NCI-H2029 (cell line): Measurements from ENCODE around the gene LRRC75B.
"Not testable (repeated sequence)": the region's sequence is repeated elsewhere in the genome, so short reads cannot be mapped to it uniquely, and the experiment has no call there.

Source experiments
- DNase-seq: peaks from one replicate; lab custom pipeline; 2025; lab: John Stamatoyannopoulos, UW

Gene LRRC75B, protein sequence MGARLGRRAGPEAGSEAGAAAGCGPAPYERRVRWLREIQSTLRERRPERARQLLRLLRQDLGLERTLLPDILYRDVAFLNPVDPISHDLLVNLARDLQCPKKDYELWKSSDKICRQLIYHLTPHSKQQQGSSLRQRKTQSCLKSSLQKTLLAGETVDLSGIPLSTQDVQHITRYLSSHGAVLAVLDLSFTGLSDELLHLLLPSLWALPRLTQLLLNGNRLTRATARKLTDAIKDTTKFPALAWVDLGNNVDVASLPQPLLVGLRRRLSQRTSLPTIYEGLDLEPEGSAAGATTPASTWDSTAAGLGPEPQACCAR

DNA sequence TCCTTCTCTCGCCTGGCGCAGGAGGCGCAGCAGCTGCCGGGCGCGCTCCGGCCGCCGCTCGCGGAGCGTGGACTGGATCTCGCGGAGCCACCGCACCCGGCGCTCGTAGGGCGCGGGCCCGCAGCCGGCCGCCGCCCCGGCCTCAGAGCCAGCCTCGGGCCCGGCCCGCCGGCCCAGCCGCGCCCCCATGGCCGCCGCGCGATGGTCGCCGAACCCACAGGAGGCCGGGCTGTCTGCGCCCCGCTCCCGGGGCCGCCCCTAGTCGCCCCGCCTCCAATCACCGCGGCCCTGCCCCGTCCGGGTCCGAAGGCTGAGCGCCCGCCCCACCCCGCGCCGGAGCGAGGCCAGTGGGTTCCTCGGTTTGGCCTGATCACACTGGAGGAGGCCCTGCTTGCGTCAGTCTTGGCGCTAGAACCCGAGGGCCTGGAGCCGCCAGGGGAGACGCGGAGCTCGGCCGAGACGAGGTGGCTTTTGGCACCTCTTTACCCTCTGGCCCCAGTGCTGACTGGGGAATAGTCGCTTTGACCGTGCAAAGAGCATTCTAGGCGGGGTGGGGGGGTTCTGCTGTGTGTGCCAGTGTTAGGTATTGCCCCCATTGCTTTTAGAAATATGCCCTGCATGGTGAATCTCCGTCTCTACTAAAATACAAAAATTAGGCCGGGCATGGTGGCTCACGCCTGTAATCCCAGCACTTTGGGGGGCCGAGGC is at the start of gene LRRC75B:
LRRC75B (minus strand) TSS at position 223 of the 708 bp plus-strand sequence; CDS start at position 189, 34 bp downstream.
- peak; percentile 27 for DNase-seq

DNA sequence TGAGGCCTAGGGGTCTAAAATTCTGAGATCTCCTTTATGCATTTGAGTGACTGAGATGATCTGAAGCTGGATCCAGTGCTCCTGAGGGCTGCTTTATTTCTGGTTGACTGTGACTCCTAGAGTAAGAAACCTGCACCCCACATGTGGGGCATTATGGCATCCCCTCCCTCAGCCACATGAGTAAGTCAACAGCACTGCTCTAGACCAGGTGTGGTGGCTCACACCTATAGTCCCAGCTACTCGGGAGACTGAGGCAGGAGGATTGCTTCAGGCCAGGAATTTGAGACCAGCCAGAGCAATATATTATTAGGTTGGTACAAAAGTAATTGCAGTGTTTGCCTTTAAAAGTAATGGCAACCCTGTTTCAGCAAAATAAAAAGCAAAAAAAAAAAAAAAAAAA is 49.4 kb upstream of the LRRC75B start:
- not testable (repeated sequence) for DNase-seq

DNA sequence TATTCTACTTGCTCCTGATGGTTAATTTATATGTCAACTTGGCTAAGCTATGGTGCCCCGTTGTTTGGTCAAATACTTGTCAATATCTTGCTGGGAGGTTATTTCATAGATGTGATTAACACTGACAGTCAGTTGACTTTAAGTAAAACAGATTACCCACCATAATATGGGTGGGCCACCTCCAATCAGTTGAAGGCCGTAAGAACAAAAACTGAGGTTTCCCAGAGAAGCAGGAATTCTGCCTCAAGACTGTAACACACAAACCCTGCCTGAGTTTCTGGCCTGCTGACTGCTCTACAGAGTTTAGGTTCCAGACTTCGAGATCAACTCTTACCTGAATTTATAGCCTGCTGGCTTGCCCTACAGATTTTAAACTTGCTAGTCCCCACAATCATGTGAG is 43.6 kb upstream of the LRRC75B start:
- DNase-seq, result not testable (repeated sequence)

DNA sequence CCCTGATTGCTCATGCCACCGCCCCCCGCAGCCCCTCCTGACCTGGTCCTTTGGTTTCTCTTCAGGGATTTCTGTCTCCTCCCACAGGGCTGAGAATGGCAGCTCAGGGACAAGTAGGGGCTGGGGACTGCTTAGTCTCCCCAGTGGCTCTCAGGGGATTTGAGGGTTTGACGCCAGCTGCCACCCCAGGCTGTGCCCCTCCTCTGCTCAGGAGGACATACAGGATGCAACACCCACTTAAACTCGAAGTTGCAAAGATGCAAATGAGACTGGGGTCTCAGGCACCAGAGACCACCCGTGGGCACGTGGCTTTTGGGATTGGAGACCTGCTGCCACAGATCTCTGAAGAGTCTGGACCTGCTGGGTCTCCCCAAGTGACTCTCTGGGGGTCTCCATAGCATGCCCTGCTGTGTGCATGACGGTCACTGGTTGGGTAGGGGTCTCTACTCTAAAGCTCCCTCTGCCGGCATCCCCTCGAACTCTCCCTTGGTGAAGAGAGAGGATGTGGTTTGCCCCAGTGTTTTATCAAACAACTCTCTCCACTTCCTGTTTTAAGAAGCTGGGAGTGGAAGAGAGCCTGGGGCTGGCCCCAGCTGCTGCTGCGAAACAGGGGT is 42.0 kb upstream of the LRRC75B start:
- not testable (repeated sequence) for DNase-seq

DNA sequence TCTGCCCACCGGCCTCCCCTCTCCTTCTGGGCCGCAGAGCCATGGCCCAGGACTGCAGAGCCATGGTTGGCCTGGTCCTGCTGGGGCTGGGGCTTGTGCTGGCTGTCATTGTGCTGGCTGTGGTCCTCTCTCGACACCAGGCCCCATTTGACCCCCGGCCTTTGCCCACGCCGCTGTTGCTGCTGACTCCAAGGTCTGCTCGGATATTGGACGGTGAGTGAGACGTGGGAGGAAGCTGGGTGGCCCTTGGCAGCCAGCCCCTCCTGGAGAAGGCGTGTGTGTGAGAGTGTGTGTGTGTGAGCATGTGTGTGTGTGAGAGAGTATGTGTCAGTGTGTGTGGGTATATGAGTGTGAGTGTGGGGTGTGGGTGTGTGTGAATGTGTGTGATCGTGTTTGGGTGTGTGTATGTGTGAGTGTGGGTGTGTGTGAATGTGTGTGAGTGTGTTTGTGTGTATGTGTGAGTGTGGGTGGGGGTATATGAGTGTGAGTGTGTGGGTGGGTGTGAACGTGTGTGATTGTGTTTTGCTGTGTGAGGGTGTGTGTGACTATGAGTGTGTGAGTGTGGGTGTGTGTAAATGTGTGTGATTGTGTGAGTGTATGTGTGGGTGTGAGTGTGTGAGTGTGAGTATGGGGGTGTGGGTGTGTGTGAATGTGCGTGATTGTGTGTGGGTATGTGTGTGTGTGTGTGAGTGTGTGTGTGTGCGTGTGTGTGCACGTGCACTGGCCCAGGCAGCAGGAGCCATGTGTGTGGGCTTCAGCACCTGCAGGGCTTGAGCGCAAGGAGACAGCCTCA is 40.6 kb upstream of the LRRC75B start:
- not testable (repeated sequence) for DNase-seq

DNA sequence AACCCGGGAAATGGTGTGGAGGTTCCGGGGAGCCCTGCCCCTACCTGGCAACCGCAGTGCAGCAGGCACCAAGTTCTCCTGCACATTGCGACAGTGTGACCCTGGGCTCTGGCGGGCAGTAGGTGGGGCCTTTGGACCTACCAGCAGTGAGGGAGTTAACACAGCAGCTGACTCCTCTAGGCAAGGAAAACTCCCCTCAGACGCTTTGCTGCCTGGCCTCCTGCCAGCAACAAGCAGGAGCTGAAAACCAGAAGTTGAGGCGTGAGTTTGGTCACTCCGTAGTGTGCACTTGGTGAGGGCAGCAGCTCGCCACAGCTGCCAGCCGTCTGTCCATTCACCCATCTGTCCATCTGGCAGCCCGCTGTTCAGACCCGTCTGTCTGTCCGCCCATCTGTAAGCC is 39.8 kb upstream of the LRRC75B start:
- not testable (repeated sequence) for DNase-seq

DNA sequence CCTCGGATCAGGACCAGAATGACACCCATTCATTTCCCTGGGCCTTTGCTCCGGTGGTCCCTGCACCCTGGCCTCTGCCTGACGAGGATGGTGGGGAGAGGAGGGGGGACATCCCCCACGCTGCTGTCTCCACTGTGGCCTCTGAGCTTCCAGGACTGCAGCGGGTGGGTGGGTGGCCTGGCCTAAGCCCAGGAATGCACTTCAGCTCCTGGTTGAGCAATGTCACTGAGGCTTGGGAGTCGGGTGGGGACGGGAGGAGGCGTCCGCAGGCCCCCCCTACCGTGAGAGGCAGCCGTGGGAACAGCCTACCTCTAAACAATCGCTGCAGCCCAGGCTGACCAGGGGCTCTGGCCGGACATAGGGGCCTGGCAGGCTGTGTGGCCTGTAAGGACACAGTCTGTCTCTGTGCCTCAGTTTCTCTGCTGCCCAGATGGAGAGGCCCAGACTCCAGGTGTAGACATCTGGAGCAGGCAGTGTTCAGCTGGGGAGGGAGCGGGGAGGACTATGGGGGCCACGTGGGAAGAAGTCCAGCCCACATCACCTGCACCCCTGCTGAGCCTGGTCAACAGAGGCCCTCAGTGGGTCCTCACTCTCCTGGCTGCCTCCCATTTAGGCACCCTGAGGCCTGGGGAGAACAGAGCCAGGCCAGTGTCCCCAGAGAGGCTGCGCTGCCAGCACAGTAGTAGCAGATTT is 38.7 kb upstream of the LRRC75B start:
- DNase-seq, result not testable (repeated sequence)

DNA sequence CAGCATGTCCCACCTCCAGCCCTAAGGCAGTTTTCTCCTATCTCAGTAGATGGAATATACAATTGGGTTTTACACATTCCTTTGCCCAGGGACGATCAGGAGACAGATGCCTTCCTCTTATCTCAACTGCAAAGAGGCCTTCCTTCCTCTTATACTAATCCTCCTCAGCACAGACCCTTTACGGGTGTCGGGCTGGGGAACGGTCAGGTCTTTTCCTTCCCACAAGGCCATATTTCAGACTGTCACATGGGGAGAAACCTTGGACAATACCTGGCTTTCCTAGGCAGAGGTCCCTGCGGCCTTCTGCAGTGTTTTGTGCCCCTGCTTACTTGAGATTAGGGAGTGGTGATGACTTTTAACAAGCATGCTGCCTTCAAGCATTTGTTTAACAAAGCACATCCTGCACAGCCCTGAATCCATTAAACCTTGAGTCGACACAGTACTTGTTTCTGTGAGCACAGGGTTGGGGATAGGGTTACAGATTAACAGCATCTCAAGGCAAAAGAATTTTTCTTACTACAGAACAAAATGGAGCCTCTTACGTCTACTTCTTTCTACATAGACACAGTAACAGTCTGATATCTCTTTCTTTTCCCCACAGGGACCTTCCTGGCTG is 38.0 kb upstream of the LRRC75B start:
- not testable (repeated sequence) for DNase-seq

DNA sequence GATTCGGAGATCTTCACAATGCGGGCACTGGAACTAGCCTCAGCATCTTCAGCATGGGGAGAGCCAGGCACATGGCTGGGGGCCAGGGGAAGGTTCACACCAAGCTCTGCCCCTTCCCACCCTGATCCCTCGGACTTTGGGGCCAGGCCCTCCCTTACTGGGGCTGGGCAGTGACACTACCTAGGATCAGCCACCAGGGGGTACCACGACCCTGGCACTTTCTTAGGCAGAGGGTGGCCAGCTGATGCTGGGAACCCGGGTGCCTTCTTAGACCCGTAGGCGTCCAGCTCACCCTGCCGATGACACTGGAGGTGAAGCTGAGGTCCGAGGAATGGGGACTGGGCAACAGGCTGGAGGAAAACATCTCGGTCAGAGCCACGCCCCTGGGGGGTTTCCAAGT is 36.2 kb upstream of the LRRC75B start:
- DNase-seq, result not testable (repeated sequence)

DNA sequence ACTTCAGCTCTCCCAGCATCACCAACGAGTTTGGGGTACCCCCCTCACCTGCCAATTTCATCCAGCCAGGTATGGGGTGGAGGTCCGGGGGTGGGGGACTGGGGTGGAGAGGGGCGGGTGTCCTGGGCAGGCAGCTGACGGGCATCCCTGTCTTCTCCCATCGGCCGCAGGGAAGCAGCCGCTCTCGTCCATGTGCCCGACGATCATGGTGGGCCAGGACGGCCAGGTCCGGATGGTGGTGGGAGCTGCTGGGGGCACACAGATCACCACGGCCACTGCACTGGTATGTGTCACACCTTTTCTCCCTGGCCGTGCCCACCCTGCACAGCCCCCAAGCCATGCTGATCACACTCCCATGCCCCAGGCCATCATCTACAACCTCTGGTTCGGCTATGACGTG is 35.0 kb upstream of the LRRC75B start:
- not testable (repeated sequence) for DNase-seq

DNA sequence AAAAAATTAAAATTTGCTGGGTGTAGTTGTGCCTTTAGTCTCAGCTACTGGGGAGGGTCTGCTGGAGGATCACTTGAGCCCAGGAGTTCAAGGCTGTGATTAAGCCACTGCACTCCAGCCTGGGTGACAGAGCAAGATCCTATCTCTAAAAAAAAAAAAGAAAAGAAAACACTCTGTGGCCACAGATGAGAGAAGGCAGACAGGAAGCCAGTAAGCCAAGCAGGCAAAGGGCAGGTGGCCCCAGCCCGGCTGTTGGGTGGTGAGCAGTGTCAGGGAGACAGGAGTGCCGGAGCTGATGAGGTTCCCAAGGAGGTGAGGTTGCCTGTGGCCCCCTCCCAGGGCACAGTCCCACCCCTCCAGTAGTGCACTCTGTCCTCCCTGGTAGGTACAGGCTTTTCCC is 29.7 kb upstream of the LRRC75B start:
- not testable (repeated sequence) for DNase-seq

DNA sequence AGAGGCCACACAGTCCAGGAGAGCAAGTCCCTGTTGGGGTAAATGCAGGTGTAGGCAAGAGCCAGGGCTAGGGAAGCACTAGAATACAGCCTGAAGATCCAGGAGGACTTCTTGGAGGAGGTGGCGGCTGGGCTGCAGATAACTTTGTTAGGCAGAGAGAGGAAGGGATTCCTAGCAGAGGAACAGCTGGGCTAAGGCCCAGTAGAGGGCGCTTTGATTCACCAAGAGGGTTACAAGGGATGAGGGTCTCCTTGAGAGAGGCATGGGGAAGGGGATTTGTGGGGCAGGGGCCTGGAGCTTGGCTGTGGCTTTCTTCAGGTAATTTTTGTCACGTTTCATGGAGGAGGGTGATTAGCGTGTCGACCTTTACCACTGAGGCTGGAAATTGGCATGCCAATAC is 28.4 kb upstream of the LRRC75B start:
- not testable (repeated sequence) for DNase-seq

DNA sequence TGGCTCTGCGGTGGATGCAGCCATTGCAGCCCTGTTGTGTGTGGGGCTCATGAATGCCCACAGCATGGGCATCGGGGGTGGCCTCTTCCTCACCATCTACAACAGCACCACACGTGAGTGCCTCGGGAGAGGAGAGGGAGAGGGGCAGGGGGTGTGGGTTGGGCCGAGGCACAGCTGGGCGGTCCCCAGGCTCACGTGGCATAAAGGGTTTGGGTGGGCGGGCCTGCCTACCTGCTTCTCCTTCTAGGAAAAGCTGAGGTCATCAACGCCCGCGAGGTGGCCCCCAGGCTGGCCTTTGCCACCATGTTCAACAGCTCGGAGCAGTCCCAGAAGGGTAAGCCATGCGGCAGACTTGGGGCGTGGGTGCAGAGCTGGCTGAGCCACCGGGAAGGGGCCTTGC is 21.9 kb upstream of the LRRC75B start:
- not testable (repeated sequence) for DNase-seq

DNA sequence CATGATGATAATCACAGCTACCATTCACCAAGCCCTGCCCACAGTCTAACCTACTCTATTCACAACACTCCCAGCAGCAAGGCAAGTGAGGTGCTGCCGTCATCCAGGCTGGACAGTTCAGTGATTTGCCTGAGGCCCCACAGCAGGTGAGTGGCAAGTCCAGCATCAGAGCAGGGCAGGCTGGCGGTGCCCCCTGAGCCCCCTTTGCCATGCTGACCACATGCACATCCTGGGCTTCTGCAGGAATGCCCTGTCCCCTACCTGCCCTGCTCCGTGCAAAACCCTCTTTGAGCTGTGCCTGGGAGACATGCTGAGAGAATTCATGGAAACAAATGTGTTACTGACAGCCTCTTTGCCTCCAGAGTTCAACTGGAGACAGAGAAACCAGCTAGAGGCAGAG is 17.0 kb upstream of the LRRC75B start:
- not testable (repeated sequence) for DNase-seq

DNA sequence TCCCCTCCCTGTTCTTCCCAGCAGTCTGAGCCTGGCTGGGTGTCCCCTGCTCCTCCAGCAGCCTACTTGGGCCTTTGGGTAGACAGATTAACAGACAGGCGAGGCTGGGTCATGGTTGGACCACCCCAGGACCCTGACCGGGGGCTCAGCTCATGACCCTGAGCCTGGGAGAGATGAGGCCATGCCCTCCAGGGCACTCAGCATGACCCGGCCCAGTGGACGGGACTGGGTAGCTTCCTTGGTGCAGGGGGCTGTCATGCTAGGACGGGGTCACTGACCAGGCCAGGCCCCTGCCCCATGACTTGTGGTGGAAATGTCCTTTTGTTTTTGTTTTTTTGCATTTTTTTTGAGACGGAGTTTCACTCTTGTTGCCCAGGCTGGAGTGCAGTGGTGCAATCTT is 15.5 kb upstream of the LRRC75B start:
- not testable (repeated sequence) for DNase-seq

DNA sequence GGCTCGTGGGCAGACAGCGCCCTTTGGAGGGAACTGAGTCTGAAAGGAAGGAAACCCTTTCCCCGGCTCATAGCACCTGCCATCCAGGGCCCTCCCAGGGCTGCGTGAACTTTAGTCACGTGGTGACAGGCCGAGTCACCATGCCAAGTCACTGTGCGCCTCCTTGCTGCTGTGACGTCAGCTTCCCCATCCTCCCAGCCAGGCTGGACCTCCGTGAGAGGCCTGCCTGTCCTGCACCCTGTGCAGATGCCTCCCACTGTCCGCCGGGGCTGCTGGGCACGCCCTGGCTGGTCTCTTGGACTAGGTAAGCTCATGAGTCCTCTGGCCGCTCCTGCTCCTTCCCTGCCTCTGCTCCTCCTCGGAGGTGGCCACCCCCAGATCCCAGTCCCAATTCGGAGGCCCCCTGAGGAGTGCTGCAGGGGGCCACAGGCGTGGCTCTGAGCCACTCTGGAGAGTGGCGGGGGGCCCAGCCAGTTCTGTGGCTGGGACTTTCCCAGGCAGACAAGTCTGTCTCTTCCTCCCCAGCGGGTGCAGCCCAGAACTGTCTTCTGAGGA is 14.6 kb upstream of the LRRC75B start:
- DNase-seq, result not testable (repeated sequence)

DNA sequence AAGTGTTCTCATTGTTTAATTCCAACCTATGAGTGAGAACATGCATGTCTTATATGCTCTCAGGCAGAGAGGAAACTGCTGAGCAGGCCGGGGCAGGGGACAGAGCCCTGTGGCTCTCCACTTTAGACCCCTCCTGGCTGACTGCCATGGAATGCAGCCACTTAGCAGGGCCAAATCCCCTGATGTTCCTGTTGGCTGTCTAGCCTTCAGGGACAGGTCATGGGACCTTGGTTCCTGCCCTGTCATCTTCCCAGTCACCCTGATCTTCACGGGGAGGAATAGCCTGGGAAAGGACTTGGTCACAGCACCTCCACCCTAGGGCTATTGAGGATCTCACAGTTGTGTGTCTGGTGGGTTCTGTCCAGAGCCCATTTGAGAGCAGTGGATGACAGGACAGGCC is 13.5 kb upstream of the LRRC75B start:
- DNase-seq, result not testable (repeated sequence)

DNA sequence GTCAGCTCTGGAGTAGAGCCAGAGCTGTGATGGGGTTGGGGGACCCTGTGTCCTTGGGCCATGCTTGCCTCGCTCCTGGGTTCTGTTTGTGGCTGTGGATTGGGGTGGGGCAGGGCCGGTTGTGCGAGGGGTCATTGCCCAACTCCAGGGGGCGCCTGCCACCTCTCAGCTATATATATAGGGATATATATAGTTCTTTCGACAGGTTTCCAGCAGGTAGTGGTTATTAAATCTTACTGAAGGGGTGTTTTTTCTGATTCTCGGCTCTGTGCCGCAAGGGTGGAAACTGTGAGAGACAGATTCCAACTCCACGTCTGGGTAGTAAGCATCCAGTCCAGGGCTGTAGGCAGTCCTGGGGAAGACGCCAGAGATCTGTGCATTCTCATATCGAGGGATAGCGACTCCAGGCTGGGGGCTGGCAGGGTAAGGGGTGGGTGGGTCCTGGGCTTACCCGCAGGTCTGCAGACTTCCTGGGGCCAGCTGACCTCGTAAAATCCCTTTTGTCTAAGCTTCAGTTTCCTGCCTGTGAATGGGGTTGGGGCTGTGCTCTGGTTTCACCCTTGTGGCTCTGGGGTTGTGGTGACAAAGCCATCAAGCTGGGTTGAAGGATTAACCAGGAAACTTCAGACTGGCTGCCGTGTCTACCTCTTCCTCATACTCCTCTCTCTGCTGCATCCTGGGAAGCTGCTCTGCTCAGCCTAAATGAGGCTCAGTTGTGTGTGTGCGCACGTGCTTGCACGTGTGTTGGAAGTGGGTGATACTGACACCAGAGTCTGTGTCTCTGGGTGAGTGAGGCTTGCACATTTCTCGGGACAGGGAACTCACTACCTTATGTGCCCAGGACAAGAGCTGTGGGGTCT is 11.1 kb upstream of the LRRC75B start:
- not testable (repeated sequence) for DNase-seq

DNA sequence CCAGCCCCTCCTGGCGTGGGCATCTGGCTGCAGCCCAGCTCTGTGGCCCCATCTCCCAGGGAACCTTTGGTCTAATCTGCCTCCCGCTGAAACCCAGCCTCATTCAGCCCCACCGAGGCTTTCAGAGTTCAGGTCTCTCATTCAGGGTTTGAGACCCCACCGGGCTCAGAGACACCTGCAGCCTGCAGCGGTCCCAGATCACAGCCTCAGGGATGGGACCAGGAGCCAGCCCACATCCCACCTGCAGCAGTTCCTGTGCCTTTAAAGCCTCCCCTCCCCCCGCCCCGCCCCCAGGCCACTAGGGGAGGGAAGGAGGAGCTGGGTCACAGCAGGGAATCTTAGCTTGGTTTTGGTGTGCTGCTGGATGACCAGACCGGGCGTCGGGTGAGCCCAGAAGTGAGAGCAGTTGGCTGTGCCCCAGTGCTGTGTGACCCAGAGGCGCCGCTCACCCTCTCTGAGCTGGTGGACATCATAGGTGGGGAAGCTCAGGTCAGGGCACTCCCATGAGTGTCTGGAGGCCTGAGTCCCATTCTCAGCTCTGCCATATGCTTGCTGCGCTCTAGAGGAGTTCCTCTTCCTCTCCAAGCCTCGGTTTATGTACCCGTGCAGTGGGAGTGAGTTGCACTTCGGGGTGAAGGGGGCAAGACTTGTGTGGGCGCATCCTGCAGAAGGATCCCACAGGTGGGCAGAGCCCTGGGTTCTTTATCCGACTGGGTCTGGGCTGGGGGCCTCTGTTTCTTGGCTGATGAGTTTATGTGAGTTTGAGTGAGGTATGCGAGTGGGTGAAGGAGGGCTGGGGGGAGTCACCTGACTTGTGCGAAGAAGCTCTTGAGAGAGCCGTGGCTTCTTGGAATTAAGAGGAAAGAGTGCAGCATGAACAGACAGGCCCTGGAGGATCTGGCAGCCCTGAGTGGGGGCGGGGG is 10.2 kb upstream of the LRRC75B start, which contains the start of gene GGT1:
GGT1 (plus strand) TSS at position 347 of the 923 bp plus-strand sequence. CDS start 7,889 bp downstream, outside the sequence.
- not testable (repeated sequence) for DNase-seq
